Mesenteric fat pad (tissue), 1 donor: Measurements from ENCODE around the gene KATNB1. TPM values are rescaled to one million over a fixed set of nuclear protein-coding genes. Genes with fewer than 3 reads are reported as not detected.
"Not testable (repeated sequence)": the region's sequence is repeated elsewhere in the genome, so short reads cannot be mapped to it uniquely, and the experiment has no call there.

ENCODE experiments used
- DNase-seq: peaks from one replicate; pipeline ENCODE4 v3.0.0-alpha.2; 2020; ENCODE audit warnings: low spot score
- total RNA-seq: library from RNA; stranded (reverse); fragmentation: NEBNext Ultra II Directional; extraction: Animal tissue kit (Norgen Biotek cat#: 25700); gene quantifications from one replicate; pipeline ENCODE4 v1.2.1, GENCODE V29; 2021
- donor health status: DM: yes; HTN: yes; CAD: no.

The KATNB1 gene
- total RNA-seq, 1 donor from 2014 or later, result 14.4 TPM

GRCh38 chr16:57700781-57701551 is 34.6 kb upstream of the KATNB1 start:
- DNase-seq, result no peak

GRCh38 chr16:57701759-57702371 is 33.7 kb upstream of the KATNB1 start:
- no peak for DNase-seq

- DNase-seq, result no peak
Observed at GRCh38 chr16:57703416-57704010, 32.1 kb upstream of the KATNB1 start.

GRCh38 chr16:57704011-57704904 is 31.3 kb upstream of the KATNB1 start:
- DNase-seq, result no peak

- DNase-seq, result no peak
Observed at GRCh38 chr16:57704905-57705852, 30.4 kb upstream of the KATNB1 start.

- no peak for DNase-seq
Observed at GRCh38 chr16:57706717-57707116, 28.9 kb upstream of the KATNB1 start.

- DNase-seq, result no peak
Observed at GRCh38 chr16:57707331-57707730, 28.2 kb upstream of the KATNB1 start.

GRCh38 chr16:57708168-57708567 is 27.4 kb upstream of the KATNB1 start:
- no peak for DNase-seq

- DNase-seq, result no peak
Observed at GRCh38 chr16:57709663-57710062, 25.9 kb upstream of the KATNB1 start.

- no peak for DNase-seq
Observed at GRCh38 chr16:57711346-57711745, 24.2 kb upstream of the KATNB1 start.

- no peak for DNase-seq
Observed at GRCh38 chr16:57711993-57712392, 23.6 kb upstream of the KATNB1 start.

- DNase-seq, result not testable (repeated sequence)
Observed at GRCh38 chr16:57712569-57712968, 23.0 kb upstream of the KATNB1 start.

GRCh38 chr16:57713596-57713995 is 22.0 kb upstream of the KATNB1 start:
- DNase-seq, result no peak

- DNase-seq, result no peak
Observed at GRCh38 chr16:57714047-57714446, 21.5 kb upstream of the KATNB1 start.

- DNase-seq, result no peak
Observed at GRCh38 chr16:57720142-57720575, 15.4 kb upstream of the KATNB1 start.

GRCh38 chr16:57721356-57722209 is 14.0 kb upstream of the KATNB1 start:
- no peak for DNase-seq

GRCh38 chr16:57722210-57722499 is 13.4 kb upstream of the KATNB1 start:
- DNase-seq, result no peak

GRCh38 chr16:57722651-57723050 is 12.9 kb upstream of the KATNB1 start:
- DNase-seq, result no peak

GRCh38 chr16:57723170-57723569 is 12.4 kb upstream of the KATNB1 start:
- DNase-seq, result no peak

GRCh38 chr16:57724531-57724930 is 11.0 kb upstream of the KATNB1 start:
- DNase-seq, result no peak
